Upper lobe of right lung (tissue), 1 donor: Measurements from ENCODE around the gene PGM2. TPM values are rescaled to one million over a fixed set of nuclear protein-coding genes. Genes with fewer than 3 reads are reported as not detected.
A peak's percentile ranks its signal among the peaks of the same experiment; 100 is the strongest.

ENCODE experiments used
- ATAC-seq: fragments of 200-7000 bp; cut with Tn5 transposase; one replicate; pipeline ENCODE4 v1.9.1; 2020; ENCODE audit warnings: mild to moderate bottlenecking, moderate library complexity
- DNase-seq: peaks from one replicate; pipeline ENCODE4 v3.0.0-alpha.2; 2020
- H3K27ac ChIP-seq: fragments of 200-600 bp; one replicate; pipeline ENCODE4 v1.8.0; 2022
- H3K27me3 ChIP-seq: fragments of 200-600 bp; one replicate; pipeline ENCODE4 v1.8.0; 2022; ENCODE audit warnings: mild to moderate bottlenecking
- H3K36me3 ChIP-seq: fragments of 200-600 bp; one replicate; pipeline ENCODE4 v1.8.0; 2022
- H3K4me1 ChIP-seq: fragments of 200-600 bp; one replicate; pipeline ENCODE4 v1.8.0; 2022
- H3K4me3 ChIP-seq: fragments of 200-600 bp; one replicate; pipeline ENCODE4 v1.8.0; 2022; ENCODE audit warnings: mild to moderate bottlenecking
- H3K9me3 ChIP-seq: fragments of 200-600 bp; one replicate; pipeline ENCODE4 v1.8.0; 2022
- intact Hi-C: fragments of 100-400 bp; cut with DNase I; formaldehyde crosslinking; loops from one replicate; pipeline ENCODE4 v1.11.0; 2022
- total RNA-seq: library from RNA; stranded (reverse); fragmentation: NEBNext Ultra II Directional; extraction: Animal tissue kit (Norgen Biotek cat#: 25700); gene quantifications from one replicate; pipeline ENCODE4 v1.2.1, GENCODE V29; 2021
- TF ChIP-seq, protein P1 (sequence below): fragments of 200-600 bp; IDR thresholded peaks from one replicate; pipeline ENCODE4 v1.8.0; 2022; ENCODE audit warnings: antibody characterized with exemption
- donor health status: DM: no; HTN: yes; CAD: no; lungs with severe emphysema.

Gene PGM2
- total RNA-seq, 1 donor from 2014 or later: 25.0 TPM

DNA sequence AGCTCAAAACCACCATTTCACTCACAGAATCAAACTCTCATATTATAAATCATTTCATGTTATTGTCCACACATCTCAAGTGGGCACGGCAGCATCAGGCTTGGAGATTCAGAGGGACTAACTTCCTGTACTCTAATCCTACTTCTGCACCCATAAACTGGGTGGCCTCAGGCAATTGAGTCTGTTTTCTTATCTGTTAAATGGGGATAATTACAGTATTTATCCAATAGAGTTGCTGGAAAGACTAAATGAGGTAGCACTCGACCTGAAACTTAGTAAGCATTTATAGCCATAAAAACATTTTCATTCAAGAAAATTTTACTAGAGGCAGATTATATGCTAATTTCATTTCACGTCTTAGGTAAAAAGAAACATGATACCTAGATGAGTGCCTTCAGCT is 77.4 kb downstream of the PGM2 start:
- Histone ChIP-seq H3K4me3 (no peak overlapping the region), H3K4me1 (peaks cover 2% of the 10 kb centered on the region), H3K9me3 (no peaks in the 10 kb centered on the region), H3K36me3 (no peaks in the 10 kb centered on the region), H3K27me3 (no peaks in the 10 kb centered on the region), H3K27ac (no peak overlapping the region)
- TF ChIP-seq, protein P1, sequence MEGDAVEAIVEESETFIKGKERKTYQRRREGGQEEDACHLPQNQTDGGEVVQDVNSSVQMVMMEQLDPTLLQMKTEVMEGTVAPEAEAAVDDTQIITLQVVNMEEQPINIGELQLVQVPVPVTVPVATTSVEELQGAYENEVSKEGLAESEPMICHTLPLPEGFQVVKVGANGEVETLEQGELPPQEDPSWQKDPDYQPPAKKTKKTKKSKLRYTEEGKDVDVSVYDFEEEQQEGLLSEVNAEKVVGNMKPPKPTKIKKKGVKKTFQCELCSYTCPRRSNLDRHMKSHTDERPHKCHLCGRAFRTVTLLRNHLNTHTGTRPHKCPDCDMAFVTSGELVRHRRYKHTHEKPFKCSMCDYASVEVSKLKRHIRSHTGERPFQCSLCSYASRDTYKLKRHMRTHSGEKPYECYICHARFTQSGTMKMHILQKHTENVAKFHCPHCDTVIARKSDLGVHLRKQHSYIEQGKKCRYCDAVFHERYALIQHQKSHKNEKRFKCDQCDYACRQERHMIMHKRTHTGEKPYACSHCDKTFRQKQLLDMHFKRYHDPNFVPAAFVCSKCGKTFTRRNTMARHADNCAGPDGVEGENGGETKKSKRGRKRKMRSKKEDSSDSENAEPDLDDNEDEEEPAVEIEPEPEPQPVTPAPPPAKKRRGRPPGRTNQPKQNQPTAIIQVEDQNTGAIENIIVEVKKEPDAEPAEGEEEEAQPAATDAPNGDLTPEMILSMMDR: no peak
- intact Hi-C loops: no loop called here
- no peak for ATAC-seq
- DNase-seq: no peak

DNA sequence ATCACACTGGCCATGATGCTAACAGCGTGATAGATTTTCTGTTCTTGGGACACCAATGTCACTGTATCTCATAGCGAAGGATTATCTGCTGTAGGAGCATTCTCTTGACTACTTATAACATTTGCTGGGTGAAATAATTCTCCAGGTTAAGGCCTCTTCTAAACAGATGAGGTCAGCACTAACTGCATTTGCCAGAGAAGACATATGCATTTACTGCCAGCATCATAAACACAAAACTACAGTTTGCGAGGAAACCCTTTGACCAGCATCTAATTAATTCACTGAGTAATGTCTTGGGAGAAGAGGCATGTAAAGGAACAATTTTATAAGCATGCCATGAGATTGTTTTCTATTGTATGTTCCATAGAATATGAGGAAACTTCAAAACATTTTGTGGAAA is 78.3 kb downstream of the PGM2 start:
- ATAC-seq (no peak), DNase-seq (no peak)
- Histone ChIP-seq H3K27ac (no peak overlapping the region), H3K4me3 (no peak overlapping the region), H3K27me3 (no peaks in the 10 kb centered on the region), H3K4me1 (peaks cover 8% of the 10 kb centered on the region), H3K36me3 (no peaks in the 10 kb centered on the region), H3K9me3 (no peaks in the 10 kb centered on the region)
- TF ChIP-seq, protein P1: no peak
- intact Hi-C loops: no loop called here

DNA sequence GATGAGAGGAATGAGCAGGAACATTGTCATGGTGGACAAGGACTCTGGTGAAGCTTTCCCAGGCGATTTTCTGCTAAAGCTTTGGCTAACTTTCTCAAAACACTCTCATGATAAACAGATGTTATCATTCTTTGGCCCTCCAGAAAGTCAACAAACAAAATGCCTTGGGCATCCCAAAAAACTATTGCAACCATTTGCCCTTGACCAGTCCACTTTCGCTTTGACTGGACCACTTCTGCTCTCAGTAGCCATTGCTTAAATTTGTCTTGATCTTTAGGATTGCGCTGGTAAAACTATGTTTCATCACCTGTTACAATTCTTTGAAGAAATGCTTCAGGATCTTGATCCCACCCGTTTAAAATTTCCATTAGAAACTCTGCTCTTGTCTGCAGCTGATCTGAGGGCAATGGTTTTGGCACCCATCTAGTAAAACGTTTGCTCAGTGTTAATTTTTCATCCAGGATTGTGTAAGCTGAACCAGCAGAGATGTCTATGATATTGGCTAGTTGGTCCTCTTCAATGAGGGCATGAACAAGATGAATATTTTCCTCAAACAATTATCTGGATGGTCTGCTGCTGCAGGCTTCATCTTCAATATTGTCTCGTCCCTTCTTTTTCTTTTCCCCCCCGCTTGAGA is 79.2 kb downstream of the PGM2 start:
- Histone ChIP-seq H3K4me3 (no peak overlapping the region), H3K27me3 (no peaks in the 10 kb centered on the region)
- no peak for ATAC-seq

DNA sequence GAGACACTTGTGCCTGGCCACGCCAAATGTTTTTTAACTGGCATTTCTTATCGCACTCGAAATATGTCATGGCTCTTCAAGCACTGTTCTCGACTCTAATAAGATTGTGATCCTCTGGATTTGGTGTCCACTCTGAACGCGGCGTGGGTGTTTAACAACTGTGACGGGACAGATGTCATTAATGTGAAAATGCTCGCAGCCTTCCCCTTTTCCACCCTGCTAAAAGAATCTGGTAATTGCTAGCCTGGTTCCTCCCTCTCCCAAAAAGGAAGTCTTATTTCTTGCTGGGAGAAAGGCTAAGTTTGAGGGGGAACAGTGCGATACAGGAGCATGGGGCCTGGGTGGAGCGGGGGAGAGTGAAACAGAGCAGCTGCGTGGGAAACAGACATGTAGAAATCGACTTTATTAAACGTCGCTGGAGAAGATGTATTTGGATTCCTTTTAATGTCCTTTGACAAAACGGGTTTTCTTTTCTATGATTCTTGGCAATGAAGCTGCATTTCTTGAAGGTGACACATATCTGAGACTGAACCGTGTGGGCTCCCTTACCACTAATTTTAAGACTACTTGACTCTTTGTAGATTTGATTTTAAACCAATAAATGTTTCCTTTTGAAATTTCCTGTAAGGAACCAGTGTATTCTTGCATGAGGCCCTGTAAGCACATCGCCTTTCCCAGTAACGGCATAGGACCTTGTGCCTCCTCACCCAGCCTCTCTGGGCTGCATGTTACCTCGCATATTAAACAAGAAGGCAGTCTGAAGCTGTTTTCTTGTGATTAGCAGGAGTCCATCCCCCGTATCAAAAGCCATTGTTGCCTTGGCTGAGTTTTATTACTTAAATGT is 82.2 kb downstream of the PGM2 start:
- no peaks in the 10 kb centered on the region for H3K36me3 ChIP-seq
- no peaks in the 10 kb centered on the region for H3K27me3 ChIP-seq
- DNase-seq: peak; percentile 70
- peak; percentile 96 for ATAC-seq
- no peak overlapping the region for H3K4me3 ChIP-seq
- intact Hi-C loops: no loop called here
- no peak overlapping the region for H3K27ac ChIP-seq
- no peaks in the 10 kb centered on the region for H3K9me3 ChIP-seq
- H3K4me1 ChIP-seq: peaks cover 8% of the 10 kb centered on the region
- TF ChIP-seq, protein P1: no peak

More for the DNA sequence above, 79.2 kb downstream of the PGM2 start:
- no peak for DNase-seq
- Histone ChIP-seq H3K9me3 (no peaks in the 10 kb centered on the region), H3K4me1 (peaks cover 8% of the 10 kb centered on the region), H3K27ac (no peak overlapping the region), H3K36me3 (no peaks in the 10 kb centered on the region)
- intact Hi-C loops: no loop called here
- TF ChIP-seq, protein P1: no peak

DNA sequence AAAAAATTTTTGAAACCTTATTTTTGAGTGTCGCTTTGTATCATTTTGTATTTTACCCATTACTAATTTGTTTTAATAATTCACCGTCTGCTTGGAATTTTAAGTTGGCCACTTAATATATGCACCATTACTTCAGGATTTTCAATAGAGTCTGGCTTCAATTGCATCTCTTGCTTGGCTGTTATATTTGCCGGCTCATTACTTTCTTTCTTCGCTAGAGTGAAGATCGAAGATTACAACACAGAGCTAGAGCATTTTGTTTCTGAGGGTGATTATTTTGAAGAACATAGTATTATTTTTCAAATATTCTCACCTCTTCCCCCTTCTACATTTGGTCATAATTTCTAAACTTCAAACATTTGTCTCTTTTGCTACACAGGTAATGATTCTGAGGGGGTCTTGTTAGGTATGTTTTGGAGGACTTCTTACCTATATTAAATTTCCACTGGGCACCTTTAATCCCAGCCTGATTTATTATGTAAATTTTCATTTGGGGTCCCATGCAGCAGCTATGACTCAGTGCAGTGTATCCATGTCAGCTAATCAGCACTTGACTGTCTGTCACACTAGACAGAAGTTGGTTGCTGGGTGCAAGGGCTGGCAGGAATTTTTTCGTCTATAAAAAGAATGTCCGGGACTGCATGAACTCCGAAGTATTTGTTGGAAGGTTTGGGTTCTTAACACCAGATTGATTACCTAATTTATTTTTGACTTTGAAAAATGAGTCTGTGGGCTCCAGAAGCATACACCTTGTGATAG is 83.0 kb downstream of the PGM2 start:
- H3K4me1 ChIP-seq: peaks cover 8% of the 10 kb centered on the region
- H3K36me3 ChIP-seq: no peaks in the 10 kb centered on the region
- no peaks in the 10 kb centered on the region for H3K9me3 ChIP-seq
- DNase-seq: no peak
- intact Hi-C loops: no loop called here
- H3K4me3 ChIP-seq: no peak overlapping the region
- TF ChIP-seq, protein P1: no peak
- no peak for ATAC-seq
- no peaks in the 10 kb centered on the region for H3K27me3 ChIP-seq
- no peak overlapping the region for H3K27ac ChIP-seq
